ENCODE results near the gene LIN7C. TPM values are rescaled to one million over a fixed set of nuclear protein-coding genes. Genes with fewer than 3 reads are reported as not detected.

Gene LIN7C
- total RNA-seq, 2 donors from 2014 or later = 30.0 to 48.7 TPM

- no peak overlapping the region for H3K27ac ChIP-seq
- no peaks in the 10 kb centered on the region for H3K9me3 ChIP-seq
- no peak overlapping the region for H3K4me3 ChIP-seq
- DNase-seq (ENCODE audit: low spot score) = peak; percentile 10
- H3K27me3 ChIP-seq (replicated peaks; ENCODE audit: insufficient read depth) = no peaks in the 10 kb centered on the region
- intact Hi-C loops (cut with DNase I) = no loop called here
- TF ChIP-seq POLR2A (IDR thresholded peaks at IDR 0.05) = no peak
- TF ChIP-seq CTCF (IDR thresholded peaks at IDR 0.05) = no peak
- no peak for TF ChIP-seq POLR2AphosphoS5 (IDR thresholded peaks at IDR 0.05)
- H3K4me1 ChIP-seq (replicated peaks) = no peaks in the 10 kb centered on the region
- H3K36me3 ChIP-seq = no peaks in the 10 kb centered on the region
- 58% methylated on average over 4 of the region's 4 CpGs for WGBS
These were observed 7.5 kb upstream of the LIN7C start for GRCh38 chr11:27514076-27514475.

- WGBS = 84% methylated on average over 2 of the region's 2 CpGs
- H3K4me3 ChIP-seq = no peak overlapping the region
- no peak for TF ChIP-seq POLR2AphosphoS5 (IDR thresholded peaks at IDR 0.05)
- H3K4me1 ChIP-seq (replicated peaks) = no peaks in the 10 kb centered on the region
- DNase-seq (ENCODE audit: low spot score) = no peak
- H3K27ac ChIP-seq = no peak overlapping the region
- H3K27me3 ChIP-seq (replicated peaks; ENCODE audit: insufficient read depth) = no peaks in the 10 kb centered on the region
- H3K9me3 ChIP-seq = no peaks in the 10 kb centered on the region
- no peaks in the 10 kb centered on the region for H3K36me3 ChIP-seq
- intact Hi-C loops (cut with DNase I) = no loop called here
These were observed 6.8 kb upstream of the LIN7C start for GRCh38 chr11:27513389-27513788.

GRCh38 chr11:27512238-27512637 is 5.7 kb upstream of the LIN7C start:
- 90% methylated on average over 3 of the region's 3 CpGs for WGBS
- intact Hi-C loops (cut with DNase I) = no loop called here
- Histone ChIP-seq H3K36me3 (no peaks in the 10 kb centered on the region), H3K4me3 (no peak overlapping the region), H3K27me3 (replicated peaks; ENCODE audit: insufficient read depth) (no peaks in the 10 kb centered on the region), H3K4me1 (replicated peaks) (no peaks in the 10 kb centered on the region), H3K27ac (no peak overlapping the region), H3K9me3 (no peaks in the 10 kb centered on the region)
- TF ChIP-seq POLR2AphosphoS5 (IDR thresholded peaks at IDR 0.05) (no peak), CTCF (IDR thresholded peaks at IDR 0.05) (no peak), POLR2A (IDR thresholded peaks at IDR 0.05) (no peak)
- no peak for DNase-seq (ENCODE audit: low spot score)

GRCh38 chr11:27509908-27510307 is 3.3 kb upstream of the LIN7C start:
- Histone ChIP-seq H3K4me3 (no peak overlapping the region), H3K27ac (no peak overlapping the region), H3K27me3 (replicated peaks; ENCODE audit: insufficient read depth) (no peaks in the 10 kb centered on the region), H3K9me3 (no peaks in the 10 kb centered on the region), H3K36me3 (no peaks in the 10 kb centered on the region), H3K4me1 (replicated peaks) (peaks cover 7% of the 10 kb centered on the region)
- DNase-seq (ENCODE audit: low spot score) = no peak
- TF ChIP-seq POLR2A (IDR thresholded peaks at IDR 0.05) (no peak), POLR2AphosphoS5 (IDR thresholded peaks at IDR 0.05) (no peak), CTCF (IDR thresholded peaks at IDR 0.05) (no peak)
- intact Hi-C loops (cut with DNase I) = no loop called here
- 92% methylated on average over 4 of the region's 4 CpGs for WGBS

GRCh38 chr11:27507557-27508322 is 1.2 kb upstream of the LIN7C start:
- WGBS = 98% methylated on average over 4 of the region's 4 CpGs
- TF ChIP-seq POLR2A (IDR thresholded peaks at IDR 0.05) (no peak), CTCF (IDR thresholded peaks at IDR 0.05) (no peak), POLR2AphosphoS5 (IDR thresholded peaks at IDR 0.05) (no peak)
- Histone ChIP-seq H3K27ac (no peak overlapping the region), H3K27me3 (replicated peaks; ENCODE audit: insufficient read depth) (no peaks in the 10 kb centered on the region), H3K4me1 (replicated peaks) (peaks cover 7% of the 10 kb centered on the region), H3K4me3 (no peak overlapping the region), H3K9me3 (no peaks in the 10 kb centered on the region), H3K36me3 (no peaks in the 10 kb centered on the region)
- DNase-seq (ENCODE audit: low spot score) = no peak
- intact Hi-C loops (cut with DNase I) = no loop called here
